GM18502 (cell line): ENCODE data around the gene ABCC5.

Experiments used
- ATAC-seq: cut with Tn5 transposase; IDR thresholded peaks from one replicate; pipeline ENCODE4 v1.9.1; 2021; ENCODE audit warnings: mild to moderate bottlenecking; ENCODE audit not compliant: unreplicated experiment, poor library complexity

Gene ABCC5

GRCh38 chr3:183931881-183932280 is 85.8 kb downstream of the ABCC5 start:
- no peak for ATAC-seq

- ATAC-seq = no peak
Measured at GRCh38 chr3:183930086-183930485, 87.6 kb downstream of the ABCC5 start.

GRCh38 chr3:183927059-183927458 is 90.6 kb downstream of the ABCC5 start:
- ATAC-seq = no peak

GRCh38 chr3:183924956-183925355 is 92.7 kb downstream of the ABCC5 start:
- no peak for ATAC-seq

- ATAC-seq = no peak
Measured at GRCh38 chr3:183924543-183924942, 93.1 kb downstream of the ABCC5 start.

GRCh38 chr3:183922421-183922820 is 95.3 kb downstream of the ABCC5 start:
- ATAC-seq = no peak

GRCh38 chr3:183921096-183921495 is 96.6 kb downstream of the ABCC5 start:
- ATAC-seq = no peak

- ATAC-seq = no peak
Measured at GRCh38 chr3:183920416-183920815, 97.3 kb downstream of the ABCC5 start.

- ATAC-seq = no peak
Measured at GRCh38 chr3:183918178-183918577, 99.5 kb downstream of the ABCC5 start.

- no peak for ATAC-seq
Measured at GRCh38 chr3:183917776-183918175, 99.9 kb downstream of the ABCC5 start.

GRCh38 chr3:183914856-183915255 is 102.8 kb downstream of the ABCC5 start:
- ATAC-seq = no peak

GRCh38 chr3:183913580-183913920 is 104.1 kb downstream of the ABCC5 start:
- ATAC-seq = no peak

GRCh38 chr3:183912895-183913579 is 104.6 kb downstream of the ABCC5 start:
- no peak for ATAC-seq

GRCh38 chr3:183911763-183912506 is 105.7 kb downstream of the ABCC5 start:
- no peak for ATAC-seq

GRCh38 chr3:183911087-183911486 is 106.6 kb downstream of the ABCC5 start:
- ATAC-seq = no peak

GRCh38 chr3:183909030-183909600 is 108.6 kb downstream of the ABCC5 start:
- no peak for ATAC-seq

GRCh38 chr3:183907911-183908331 is 109.8 kb downstream of the ABCC5 start:
- no peak for ATAC-seq

GRCh38 chr3:183907176-183907575 is 110.5 kb downstream of the ABCC5 start:
- no peak for ATAC-seq

GRCh38 chr3:183906234-183906921 is 111.3 kb downstream of the ABCC5 start:
- no peak for ATAC-seq

- no peak for ATAC-seq
Measured at GRCh38 chr3:183904833-183905780, 112.6 kb downstream of the ABCC5 start.
